DND-41 (cell line): ENCODE measurements around the gene VSTM5.

Source experiments
- ATAC-seq: fragments of 200-7000 bp; cut with Tn5 transposase; 3 replicates; pipeline ENCODE4 v1.9.1; 2021; ENCODE audit warnings: low read depth; ENCODE audit not compliant: insufficient read depth
- DNase-seq: peaks from one replicate; pipeline ENCODE4 v3.0.0-alpha.2; 2020
- H2AFZ ChIP-seq: 2 replicates; pipeline ENCODE4 v1.6.0; 2012; ENCODE audit warnings: low read depth, low read length
- H3K27ac ChIP-seq: 2 replicates; pipeline ENCODE4 v1.5.1; 2012; ENCODE audit warnings: low read length, inconsistent platforms
- H3K27me3 ChIP-seq: fragments of 200-600 bp; sonication (generic); 2 replicates; pipeline ENCODE4 v1.6.0; 2012; ENCODE audit warnings: low read length, mild to moderate bottlenecking, inconsistent platforms; ENCODE audit not compliant: insufficient read depth, poor library complexity
- H3K36me3 ChIP-seq: 2 replicates; pipeline ENCODE4 v1.5.1; 2012; ENCODE audit warnings: low read length, inconsistent platforms; ENCODE audit not compliant: insufficient read depth
- H3K4me1 ChIP-seq: 2 replicates; pipeline ENCODE4 v1.5.1; 2012; ENCODE audit warnings: mild to moderate bottlenecking, low read length; ENCODE audit not compliant: insufficient read depth
- H3K4me2 ChIP-seq: 2 replicates; pipeline ENCODE4 v1.6.0; 2012; ENCODE audit warnings: mild to moderate bottlenecking, moderate library complexity, low read length, inconsistent platforms; ENCODE audit not compliant: insufficient read depth
- H3K4me3 ChIP-seq, 2 experiments: fragments of 200-600 bp in 1 of 2; shearing (Covaris generic) in 1 of 2; 2 replicates each; pipeline ENCODE4 v1.5.1; 2012 to 2016; ENCODE audit warnings: inconsistent platforms in 2 of 2, low read length in 2 of 2, mild to moderate bottlenecking in 2 of 2, low read depth in 1 of 2, moderate library complexity in 1 of 2
- H3K79me2 ChIP-seq: 2 replicates; pipeline ENCODE4 v1.6.0; 2012; ENCODE audit warnings: low read length, inconsistent platforms; ENCODE audit not compliant: insufficient read depth
- H3K9ac ChIP-seq: 2 replicates; pipeline ENCODE4 v1.6.0; 2012; ENCODE audit warnings: low read depth, mild to moderate bottlenecking, inconsistent platforms, low read length, moderate library complexity
- H3K9me3 ChIP-seq: 2 replicates; pipeline ENCODE4 v1.5.1; 2012; ENCODE audit warnings: low read length, moderate library complexity, mild to moderate bottlenecking, inconsistent platforms; ENCODE audit not compliant: insufficient read depth, severe bottlenecking
- H4K20me1 ChIP-seq: 2 replicates; pipeline ENCODE4 v1.6.0; 2012; ENCODE audit warnings: low read length; ENCODE audit not compliant: insufficient read depth
- CTCF ChIP-seq: IDR thresholded peaks from 2 replicates; pipeline ENCODE4 v1.5.1; 2012; ENCODE audit warnings: borderline replicate concordance, low read length, moderate library complexity, mild to moderate bottlenecking; ENCODE audit not compliant: poor library complexity, severe bottlenecking; ENCODE audit errors: extremely low read depth
- EZH2 ChIP-seq: IDR thresholded peaks from 3 replicates; pipeline ENCODE4 v1.6.1; 2012; ENCODE audit warnings: borderline replicate concordance, low read depth, mild to moderate bottlenecking, moderate library complexity, low read length, inconsistent platforms; ENCODE audit not compliant: severe bottlenecking

Gene VSTM5

GRCh38 chr11:93772123-93772522, 78.3 kb downstream of the VSTM5 start:
- Histone ChIP-seq H3K4me1 (no peaks in the 10 kb centered on the region), H2AFZ (no peak overlapping the region), H3K9me3 (peaks cover 17% of the 10 kb centered on the region), H3K4me3 (no peak overlapping the region), H3K36me3 (no peaks in the 10 kb centered on the region), H3K27me3 (no peaks in the 10 kb centered on the region), H3K27ac (no peak overlapping the region), H3K79me2 (no peaks in the 10 kb centered on the region), H3K9ac (no peak overlapping the region), H4K20me1 (no peaks in the 10 kb centered on the region), H3K4me2 (no peak overlapping the region)
- DNase-seq (no peak), ATAC-seq (no peak)
- TF ChIP-seq EZH2 (no peak), CTCF (no peak)

GRCh38 chr11:93770160-93770559, 80.3 kb downstream of the VSTM5 start:
- no peak overlapping the region for H2AFZ ChIP-seq
- no peaks in the 10 kb centered on the region for H3K27me3 ChIP-seq
- H3K9me3 ChIP-seq, result peaks cover 19% of the 10 kb centered on the region
- H3K4me2 ChIP-seq, result no peak overlapping the region
- TF ChIP-seq CTCF (no peak), EZH2 (no peak)
- H3K4me3 ChIP-seq, result no peak overlapping the region
- no peak overlapping the region for H3K9ac ChIP-seq
- no peaks in the 10 kb centered on the region for H3K4me1 ChIP-seq
- ATAC-seq (no peak), DNase-seq (no peak)
- no peaks in the 10 kb centered on the region for H4K20me1 ChIP-seq
- H3K79me2 ChIP-seq, result no peaks in the 10 kb centered on the region
- H3K36me3 ChIP-seq, result no peaks in the 10 kb centered on the region
- H3K27ac ChIP-seq, result no peak overlapping the region
